Lower leg skin (tissue), 4 donors: ENCODE results near the gene IGFBP6. TPM values are rescaled to one million over a fixed set of nuclear protein-coding genes. Genes with fewer than 3 reads are reported as not detected.

Experiments used
- DNase-seq, 2 donors: peaks; one replicate each; pipeline ENCODE4 v3.0.0-alpha.2; 2019; ENCODE audit warnings: low spot score in 2 of 2
- H3K4me3 ChIP-seq: fragments of 200-600 bp; sonication (generic); 2 replicates; pipeline ENCODE4 v1.5.1; 2017; ENCODE audit warnings: mild to moderate bottlenecking, low read depth; ENCODE audit not compliant: poor library complexity, severe bottlenecking
- CTCF ChIP-seq, 3 donors: fragments of 450-650 bp; IDR thresholded peaks; one replicate each; pipeline ENCODE4 v1.5.1; 2016; ENCODE audit warnings: antibody characterized with exemption in 3 of 3, mild to moderate bottlenecking in 3 of 3, moderate library complexity in 2 of 3
- POLR2A ChIP-seq, 2 donors: fragments of 450-650 bp; IDR thresholded peaks; one replicate each; pipeline ENCODE4 v1.6.1; 2016 to 2017; ENCODE audit warnings: antibody characterized with exemption in 2 of 2, mild to moderate bottlenecking in 1 of 2, moderate library complexity in 1 of 2
- WGBS, 2 donors: methylation state at CpG; one replicate each; pipeline ENCODE4 v1.1.5; 2018; 5-methylcytosine and 5-hydroxymethylcytosine counted together
- intact Hi-C: fragments of 100-400 bp; cut with DNase I; formaldehyde crosslinking; loops from one replicate; pipeline ENCODE4 v1.15.0; 2023; ENCODE audit warnings: low total_unique reads
- total RNA-seq, 4 donors: library from RNA; depleted of rRNA; stranded (reverse); fragments of >200 nt; gene quantifications; one replicate each; pipeline ENCODE4 v1.1.0, GENCODE V29; 2016

IGFBP6 gene
- total RNA-seq, 4 donors from 2014 or later, result 22.0 to 508 (median 68.9) TPM

- intact Hi-C loops, result no loop called here
- DNase-seq, result peak in 1 of 2 donors; percentile 82
- WGBS, 2 donors, result 23 to 29% methylated on average over 9 of the region's 9 CpGs
- peak overlapping the region; percentile 10 for H3K4me3 ChIP-seq
- TF ChIP-seq CTCF (IDR thresholded peaks at IDR 0.05) (no peak), POLR2A (IDR thresholded peaks at IDR 0.05) (no peak)
Measured at GRCh38 chr12:53096759-53097158, 708 bp upstream of the IGFBP6 start.

- intact Hi-C loops, result no loop called here
- peak in 1 of 2 donors; percentile 87 for DNase-seq
- peak overlapping the region; percentile 10 for H3K4me3 ChIP-seq
- TF ChIP-seq CTCF (IDR thresholded peaks at IDR 0.05), result no peak
- TF ChIP-seq POLR2A (IDR thresholded peaks at IDR 0.05), result no peak
- 1 to 4% methylated on average over 9 of the region's 9 CpGs for WGBS, 2 donors
Measured at GRCh38 chr12:53097207-53097563, 282 bp upstream of the IGFBP6 start.

GRCh38 chr12:53098354-53098981, 1.0 kb downstream of the IGFBP6 start:
- peak in 1 of 2 donors; percentile 90 for DNase-seq
- intact Hi-C loops, result no loop called here
- peak overlapping the region; percentile 56 for H3K4me3 ChIP-seq
- 27 to 31% methylated on average over 13 of the region's 13 CpGs for WGBS, 2 donors
- TF ChIP-seq POLR2A (IDR thresholded peaks at IDR 0.05), result no peak
- no peak for TF ChIP-seq CTCF (IDR thresholded peaks at IDR 0.05)

GRCh38 chr12:53099071-53099882, 1.8 kb downstream of the IGFBP6 start:
- intact Hi-C loops, result no loop called here
- H3K4me3 ChIP-seq, result no peak overlapping the region
- DNase-seq, result peak; percentile 92 to 99
- TF ChIP-seq CTCF (IDR thresholded peaks at IDR 0.05), result peak in 1 of 3 donors; percentile 93
- TF ChIP-seq POLR2A (IDR thresholded peaks at IDR 0.05), result no peak
- WGBS, 2 donors, result 9 to 10% methylated on average over 6 of the region's 6 CpGs

GRCh38 chr12:53100466-53101151, 3.1 kb downstream of the IGFBP6 start:
- DNase-seq, result peak in 1 of 2 donors; percentile 76
- no peak for TF ChIP-seq POLR2A (IDR thresholded peaks at IDR 0.05)
- no peak for TF ChIP-seq CTCF (IDR thresholded peaks at IDR 0.05)
- intact Hi-C loops, result no loop called here
- WGBS, 2 donors, result 85 to 88% methylated on average over 13 of the region's 13 CpGs
- no peak overlapping the region for H3K4me3 ChIP-seq
